Cardiac septum (tissue), 1 donor: ENCODE measurements around the gene SCRT2. TPM values are rescaled to one million over a fixed set of nuclear protein-coding genes. Genes with fewer than 3 reads are reported as not detected.

ENCODE experiments used
- total RNA-seq: library from RNA; stranded (reverse); fragmentation: NEBNext Ultra II Directional; extraction: Animal tissue kit (Norgen Biotek cat#: 25700); gene quantifications from one replicate; pipeline ENCODE4 v1.2.1, GENCODE V29; 2021
- donor health status: DM: no; HTN: no; CAD: no.

The SCRT2 gene
- total RNA-seq, 1 donor from 2014 or later: not detected

Other genes with a start within 250 kb of the SCRT2 start
- 26.5 TPM for gene TBC1D20, start 213.3 kb downstream of the SCRT2 start, total RNA-seq
- 111 TPM for gene CSNK2A1, start 132.0 kb downstream of the SCRT2 start, total RNA-seq
- gene TCF15, start 65.5 kb downstream of the SCRT2 start, total RNA-seq: 4.8 TPM
- 38.4 TPM for gene SRXN1, start 22.6 kb downstream of the SCRT2 start, total RNA-seq
- gene SLC52A3, start 92.7 kb upstream of the SCRT2 start, total RNA-seq: 2.8 TPM
- 1.8 TPM for gene FAM110A, start 157.9 kb upstream of the SCRT2 start, total RNA-seq
- gene ANGPT4, start 240.5 kb upstream of the SCRT2 start, total RNA-seq: not detected